Stomach (tissue), 9 donors: Measurements from ENCODE around the gene TFEB. TPM values are rescaled to one million over a fixed set of nuclear protein-coding genes. Genes with fewer than 3 reads are reported as not detected.

ENCODE experiments used
- DNase-seq, 2 donors: peaks; one replicate each; pipeline versions ENCODE4 v3.0.0 to v3.0.0-alpha.2; 2013 to 2019
- H3K27ac ChIP-seq, 5 donors: fragments of 200-600 bp in 4 of 5; sonication (generic) in 4 of 5; one replicate each; pipeline ENCODE4 v1.5.1; 2013 to 2019; ENCODE audit warnings: mild to moderate bottlenecking in 1 of 5, moderate library complexity in 1 of 5
- H3K27me3 ChIP-seq, 3 donors: fragments of 200-600 bp; sonication (generic); one replicate each; pipeline ENCODE4 v1.5.1; 2017 to 2019; ENCODE audit warnings: mixed run types in 1 of 3
- H3K36me3 ChIP-seq, 4 donors: fragments of 200-600 bp; sonication (generic); 1 replicate in 3 of 4; 2 replicates in 1 of 4; pipeline ENCODE4 v1.5.1; 2016 to 2019
- H3K4me1 ChIP-seq, 4 donors: fragments of 200-600 bp; sonication (generic); one replicate each; pipeline ENCODE4 v1.5.1; 2016 to 2019
- H3K4me3 ChIP-seq, 4 donors: fragments of 200-600 bp; sonication (generic) in 3 of 4; one replicate each; pipeline ENCODE4 v1.5.1; 2016 to 2019; ENCODE audit warnings: mild to moderate bottlenecking in 1 of 4
- H3K9me3 ChIP-seq, 4 donors: fragments of 200-600 bp; sonication (generic); one replicate each; pipeline ENCODE4 v1.5.1; 2016 to 2019
- CTCF ChIP-seq, 7 experiments: fragments of 450-650 bp in 4 of 7; fragments of 200-600 bp in 3 of 7; sonication (generic) in 3 of 7; IDR thresholded peaks; one replicate each; pipeline ENCODE4 v1.5.1; 2016 to 2019; ENCODE audit warnings: antibody characterized with exemption in 7 of 7, control low read depth in 2 of 7, mild to moderate bottlenecking in 1 of 7
- EP300 ChIP-seq: sonication (generic); formaldehyde crosslinking; IDR thresholded peaks from one replicate; pipeline ENCODE4 v1.6.1; 2017; ENCODE audit warnings: antibody characterized with exemption
- POLR2A ChIP-seq, 4 donors: fragments of 450-650 bp; IDR thresholded peaks; one replicate each; pipeline ENCODE4 v1.6.1; 2016; ENCODE audit warnings: antibody characterized with exemption in 4 of 4, control low read depth in 2 of 4, mild to moderate bottlenecking in 1 of 4, moderate library complexity in 1 of 4
- POLR2AphosphoS5 ChIP-seq, 3 donors: sonication (generic); formaldehyde crosslinking; IDR thresholded peaks; one replicate each; pipeline ENCODE4 v1.6.1; 2016; ENCODE audit warnings: antibody characterized with exemption in 3 of 3
- whole genome bisulfite sequencing, 5 donors: extraction: QIAGEN DNeasy Blood & Tissue Kit in 3 of 5; methylation state at CpG; one replicate each; pipeline versions ENCODE4 v1.1.5 to v1.1.7; 2013 to 2018; 5-methylcytosine and 5-hydroxymethylcytosine counted together
- intact Hi-C: fragments of 100-400 bp; cut with DNase I; formaldehyde crosslinking; loops from one replicate; pipeline ENCODE4 v1.15.1; 2023; ENCODE audit warnings: low total_unique reads
- polyA plus RNA-seq, 3 donors: library from polyadenylated mRNA; stranded (reverse); fragments of 200-250 nt; gene quantifications; one replicate each; pipeline ENCODE4 v1.2.3, GENCODE V29; 2013
- total RNA-seq, 5 donors: library from RNA; depleted of rRNA; stranded (reverse); fragments of >200 nt; gene quantifications; one replicate each; pipeline versions ENCODE4 v1.1.0 to v1.2.3, GENCODE V29; 2014 to 2016
- donor health status: healthy with polysubstance abuse.
- donor health status: Bipolar disorder and iron deficiency.
- donor health status: healthy.

TFEB gene
- total and polyA plus RNA-seq, 8 donors = 6.4 to 130 (median 13.5) TPM

GRCh38 chr6:41654698-41655151, 80.7 kb downstream of the TFEB start:
- 83 to 92% (median 87%) methylated on average over 5 to 8 of the region's 8 CpGs for WGBS, 5 donors
- Histone ChIP-seq H3K27me3 (peaks cover 0 to 20% (median 0%) of the 10 kb centered on the region in 3 donors), H3K36me3 (peaks cover 0 to 13% (median 0%) of the 10 kb centered on the region in 4 donors), H3K4me1 (peaks cover 0 to 7% (median 0%) of the 10 kb centered on the region in 4 donors), H3K9me3 (no peaks in the 10 kb centered on the region), H3K27ac (no peak overlapping the region), H3K4me3 (no peak overlapping the region)
- intact Hi-C loops = no loop called here
- peak in 1 of 2 donors; percentile 7 for DNase-seq
- TF ChIP-seq POLR2AphosphoS5 (IDR thresholded peaks at IDR 0.05) (no peak), EP300 (no peak), POLR2A (IDR thresholded peaks at IDR 0.05) (no peak), CTCF (IDR thresholded peaks at IDR 0.05) (no peak)

- peak in 1 of 2 donors; percentile 5 for DNase-seq
- Histone ChIP-seq H3K36me3 (peaks cover 0 to 13% (median 0%) of the 10 kb centered on the region in 4 donors), H3K27me3 (peaks cover 0 to 20% (median 0%) of the 10 kb centered on the region in 3 donors), H3K4me3 (no peak overlapping the region), H3K4me1 (peaks cover 0 to 7% (median 0%) of the 10 kb centered on the region in 4 donors), H3K27ac (no peak overlapping the region), H3K9me3 (no peaks in the 10 kb centered on the region)
- TF ChIP-seq POLR2AphosphoS5 (IDR thresholded peaks at IDR 0.05) (no peak), EP300 (no peak), CTCF (IDR thresholded peaks at IDR 0.05) (no peak), POLR2A (IDR thresholded peaks at IDR 0.05) (no peak)
- intact Hi-C loops = no loop called here
- 61 to 84% (median 68%) methylated on average over 5 of the region's 5 CpGs for WGBS, 5 donors
These were observed 81.2 kb downstream of the TFEB start for GRCh38 chr6:41654151-41654697.

GRCh38 chr6:41653691-41654090, 81.7 kb downstream of the TFEB start:
- Histone ChIP-seq H3K4me3 (no peak overlapping the region), H3K27me3 (peaks cover 0 to 17% (median 0%) of the 10 kb centered on the region in 3 donors), H3K36me3 (peaks cover 0 to 13% (median 0%) of the 10 kb centered on the region in 4 donors), H3K27ac (no peak overlapping the region), H3K4me1 (peaks cover 0 to 7% (median 0%) of the 10 kb centered on the region in 4 donors), H3K9me3 (no peaks in the 10 kb centered on the region)
- WGBS, 5 donors = 77 to 88% (median 81%) methylated on average over 5 of the region's 5 CpGs
- intact Hi-C loops = no loop called here
- TF ChIP-seq CTCF (IDR thresholded peaks at IDR 0.05) (no peak), POLR2AphosphoS5 (IDR thresholded peaks at IDR 0.05) (no peak), POLR2A (IDR thresholded peaks at IDR 0.05) (no peak), EP300 (no peak)
- peak in 1 of 2 donors; percentile 5 for DNase-seq

- H3K36me3 ChIP-seq = peaks cover 0 to 13% (median 0%) of the 10 kb centered on the region in 4 donors
- TF ChIP-seq POLR2A (IDR thresholded peaks at IDR 0.05) (no peak), POLR2AphosphoS5 (IDR thresholded peaks at IDR 0.05) (no peak), CTCF (IDR thresholded peaks at IDR 0.05) (no peak), EP300 (no peak)
- peaks cover 0 to 7% (median 0%) of the 10 kb centered on the region in 4 donors for H3K4me1 ChIP-seq
- intact Hi-C loops = no loop called here
- H3K27ac ChIP-seq = no peak overlapping the region
- peaks cover 0 to 15% (median 0%) of the 10 kb centered on the region in 3 donors for H3K27me3 ChIP-seq
- 50 to 67% (median 61%) methylated on average over 26 to 32 of the region's 32 CpGs for WGBS, 5 donors
- DNase-seq = peak; percentile 52 to 85
- H3K4me3 ChIP-seq = no peak overlapping the region
- H3K9me3 ChIP-seq = no peaks in the 10 kb centered on the region
These were observed 82.3 kb downstream of the TFEB start for GRCh38 chr6:41652866-41653652.
